HG03064 (cell line): Measurements from ENCODE around the gene SLC25A33.
"Not testable (repeated sequence)": the region's sequence is repeated elsewhere in the genome, so short reads cannot be mapped to it uniquely, and the experiment has no call there.

Source experiments
- ATAC-seq: cut with Tn5 transposase; IDR thresholded peaks from one replicate; pipeline ENCODE4 v1.9.1; 2021; ENCODE audit warnings: low read depth; ENCODE audit not compliant: unreplicated experiment

The SLC25A33 gene

GRCh38 chr1:9538669-9539164 is 548 bp upstream of the SLC25A33 start:
- no peak for ATAC-seq

GRCh38 chr1:9539829-9540550 is 725 bp downstream of the SLC25A33 start:
- ATAC-seq, result peak; percentile 40

- no peak for ATAC-seq
Observed at GRCh38 chr1:9542430-9542829, 3.2 kb downstream of the SLC25A33 start.

GRCh38 chr1:9544926-9545325 is 5.7 kb downstream of the SLC25A33 start:
- no peak for ATAC-seq

GRCh38 chr1:9549955-9550546 is 10.8 kb downstream of the SLC25A33 start:
- ATAC-seq, result no peak

GRCh38 chr1:9551984-9552383 is 12.7 kb downstream of the SLC25A33 start:
- ATAC-seq, result no peak

- ATAC-seq, result no peak
Observed at GRCh38 chr1:9553736-9554144, 14.5 kb downstream of the SLC25A33 start.

- no peak for ATAC-seq
Observed at GRCh38 chr1:9555942-9556341, 16.7 kb downstream of the SLC25A33 start.

- ATAC-seq, result no peak
Observed at GRCh38 chr1:9557624-9558023, 18.4 kb downstream of the SLC25A33 start.

- ATAC-seq, result no peak
Observed at GRCh38 chr1:9558271-9558945, 19.1 kb downstream of the SLC25A33 start.

- no peak for ATAC-seq
Observed at GRCh38 chr1:9558946-9559545, 19.8 kb downstream of the SLC25A33 start.

GRCh38 chr1:9559673-9560072 is 20.4 kb downstream of the SLC25A33 start:
- no peak for ATAC-seq

- ATAC-seq, result not testable (repeated sequence)
Observed at GRCh38 chr1:9560090-9560489, 20.8 kb downstream of the SLC25A33 start.

- no peak for ATAC-seq
Observed at GRCh38 chr1:9561429-9561828, 22.2 kb downstream of the SLC25A33 start.

- no peak for ATAC-seq
Observed at GRCh38 chr1:9569267-9569666, 30.0 kb downstream of the SLC25A33 start.

GRCh38 chr1:9570886-9571529 is 31.7 kb downstream of the SLC25A33 start:
- not testable (repeated sequence) for ATAC-seq

- ATAC-seq, result no peak
Observed at GRCh38 chr1:9573723-9574122, 34.5 kb downstream of the SLC25A33 start.

GRCh38 chr1:9575486-9575885 is 36.2 kb downstream of the SLC25A33 start:
- ATAC-seq, result no peak

- ATAC-seq, result no peak
Observed at GRCh38 chr1:9576903-9577302, 37.6 kb downstream of the SLC25A33 start.

GRCh38 chr1:9577423-9577822 is 38.2 kb downstream of the SLC25A33 start:
- ATAC-seq, result no peak

- no peak for ATAC-seq
Observed at GRCh38 chr1:9580942-9581341, 41.7 kb downstream of the SLC25A33 start.
